ENCODE results near the gene BHMT2.

BHMT2 gene

GRCh38 chr5:79091064-79091463 lies 21.5 kb downstream of the BHMT2 start:
- Histone ChIP-seq H3K27ac (ENCODE audit: low read depth, low read length) (no peak overlapping the region), H3K36me3 (ENCODE audit: insufficient read depth, low read length) (0 out of 2 replicates have a peak, but pooled peaks cover 4% of the 10 kb centered on the region), H3K4me1 (ENCODE audit: control insufficient read depth, insufficient read depth, low read length, unreplicated experiment) (no peaks in the 10 kb centered on the region), H3K27me3 (ENCODE audit: insufficient read depth, low read length) (no peaks in the 10 kb centered on the region), H3K79me2 (ENCODE audit: control insufficient read depth, insufficient read depth, low read length, unreplicated experiment) (no peaks in the 10 kb centered on the region), H2AFZ (ENCODE audit: low read length, unreplicated experiment) (no peak overlapping the region), H3K4me3 (ENCODE audit: low read depth, low read length) (no peak overlapping the region)

- Histone ChIP-seq H3K36me3 (ENCODE audit: insufficient read depth, low read length) (0 out of 2 replicates have a peak, but pooled peaks cover under 1% of the 10 kb centered on the region), H3K79me2 (ENCODE audit: control insufficient read depth, insufficient read depth, low read length, unreplicated experiment) (no peaks in the 10 kb centered on the region), H3K4me1 (ENCODE audit: control insufficient read depth, insufficient read depth, low read length, unreplicated experiment) (no peaks in the 10 kb centered on the region), H3K27ac (ENCODE audit: low read depth, low read length) (no peak overlapping the region), H3K27me3 (ENCODE audit: insufficient read depth, low read length) (no peaks in the 10 kb centered on the region), H3K4me3 (ENCODE audit: low read depth, low read length) (no peak overlapping the region), H2AFZ (ENCODE audit: low read length, unreplicated experiment) (no peak overlapping the region)
These were observed 24.2 kb downstream of the BHMT2 start for GRCh38 chr5:79093762-79094161.

GRCh38 chr5:79105868-79106267 lies 36.3 kb downstream of the BHMT2 start:
- no peaks in the 10 kb centered on the region for H3K36me3 ChIP-seq (ENCODE audit: insufficient read depth, low read length)
- no peak overlapping the region for H3K4me3 ChIP-seq (ENCODE audit: low read depth, low read length)
- H2AFZ ChIP-seq (ENCODE audit: low read length, unreplicated experiment): no peak overlapping the region
- no peaks in the 10 kb centered on the region for H3K79me2 ChIP-seq (ENCODE audit: control insufficient read depth, insufficient read depth, low read length, unreplicated experiment)
- H3K27ac ChIP-seq (ENCODE audit: low read depth, low read length): no peak overlapping the region
- H3K4me1 ChIP-seq (ENCODE audit: control insufficient read depth, insufficient read depth, low read length, unreplicated experiment): peaks cover 7% of the 10 kb centered on the region
- H3K27me3 ChIP-seq (ENCODE audit: insufficient read depth, low read length): peaks cover under 1% of the 10 kb centered on the region; the same call in 1 of the 2 replicates

DNA sequence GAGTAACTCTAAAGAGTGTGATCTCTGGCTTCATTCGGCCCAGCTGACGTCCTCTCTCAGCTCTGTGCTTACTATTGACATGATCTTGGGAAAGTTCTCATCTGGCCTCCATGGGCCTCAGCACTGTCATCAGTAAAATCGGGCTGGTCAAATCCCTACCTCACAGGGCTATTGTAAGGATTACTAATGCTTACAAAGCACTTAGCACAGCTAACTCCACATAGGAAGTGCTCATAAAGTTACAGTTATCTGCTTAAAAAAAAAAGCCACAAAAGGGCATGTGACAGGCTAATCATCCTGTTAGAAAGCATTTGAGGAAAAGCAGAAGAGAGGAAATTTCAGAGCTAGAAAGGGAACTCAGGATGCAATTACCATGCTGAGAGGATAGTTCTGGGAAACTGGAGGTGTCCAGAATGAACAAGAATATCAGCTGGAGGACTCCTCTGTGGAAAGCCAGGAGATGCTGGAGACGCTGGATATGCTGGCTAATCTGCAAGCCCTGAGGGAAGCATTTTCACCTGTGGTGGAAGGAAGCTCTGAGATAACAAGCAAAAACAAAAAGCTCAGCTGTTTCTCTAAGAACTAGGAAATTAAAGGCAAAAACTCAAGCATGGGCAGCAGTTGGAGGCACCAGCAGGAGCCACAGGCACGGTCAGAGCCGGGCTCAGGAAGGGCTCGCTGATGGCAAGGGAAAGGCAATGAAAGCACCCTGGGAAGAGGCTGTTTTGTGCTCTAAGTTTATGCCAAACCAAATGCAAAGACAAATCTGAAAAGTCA lies 37.6 kb downstream of the BHMT2 start:
- peaks cover 14% of the 10 kb centered on the region for H3K27me3 ChIP-seq (ENCODE audit: insufficient read depth, low read length)
- no peaks in the 10 kb centered on the region for H3K36me3 ChIP-seq (ENCODE audit: insufficient read depth, low read length)
- H2AFZ ChIP-seq (ENCODE audit: low read length, unreplicated experiment): no peak overlapping the region
- no peak overlapping the region for H3K27ac ChIP-seq (ENCODE audit: low read depth, low read length)
- no peak overlapping the region for H3K4me3 ChIP-seq (ENCODE audit: low read depth, low read length)
- peaks cover 7% of the 10 kb centered on the region for H3K4me1 ChIP-seq (ENCODE audit: control insufficient read depth, insufficient read depth, low read length, unreplicated experiment)
- no peaks in the 10 kb centered on the region for H3K79me2 ChIP-seq (ENCODE audit: control insufficient read depth, insufficient read depth, low read length, unreplicated experiment)

DNA sequence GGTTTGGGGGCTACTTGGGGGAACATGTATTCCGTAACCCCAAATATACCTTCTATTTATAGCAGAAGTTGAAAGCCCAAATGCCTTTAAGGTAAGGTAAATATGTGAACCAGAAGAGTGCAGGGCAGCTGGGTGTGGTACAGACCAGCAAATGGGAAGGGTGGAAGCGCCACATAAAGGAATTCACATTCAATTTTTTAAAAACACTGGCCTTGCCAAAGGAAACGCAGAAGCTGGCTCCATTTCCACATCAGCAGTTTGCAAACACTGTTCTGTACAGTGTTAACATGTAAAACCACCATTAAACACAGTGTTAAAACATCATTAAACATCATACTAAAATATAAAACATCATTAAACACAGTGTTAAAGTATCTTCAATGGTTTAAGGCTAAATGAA lies 38.5 kb downstream of the BHMT2 start:
- no peak overlapping the region for H3K4me3 ChIP-seq (ENCODE audit: low read depth, low read length)
- H3K27ac ChIP-seq (ENCODE audit: low read depth, low read length): no peak overlapping the region
- no peaks in the 10 kb centered on the region for H3K79me2 ChIP-seq (ENCODE audit: control insufficient read depth, insufficient read depth, low read length, unreplicated experiment)
- peak overlapping the region; percentile 74 for H2AFZ ChIP-seq (ENCODE audit: low read length, unreplicated experiment)
- H3K36me3 ChIP-seq (ENCODE audit: insufficient read depth, low read length): no peaks in the 10 kb centered on the region
- H3K27me3 ChIP-seq (ENCODE audit: insufficient read depth, low read length): peaks cover 22% of the 10 kb centered on the region
- peaks cover 7% of the 10 kb centered on the region for H3K4me1 ChIP-seq (ENCODE audit: control insufficient read depth, insufficient read depth, low read length, unreplicated experiment)

GRCh38 chr5:79108792-79109191 lies 39.2 kb downstream of the BHMT2 start:
- peaks cover 7% of the 10 kb centered on the region for H3K4me1 ChIP-seq (ENCODE audit: control insufficient read depth, insufficient read depth, low read length, unreplicated experiment)
- H3K27me3 ChIP-seq (ENCODE audit: insufficient read depth, low read length): peaks cover 29% of the 10 kb centered on the region
- peak overlapping the region; percentile 74 for H2AFZ ChIP-seq (ENCODE audit: low read length, unreplicated experiment)
- H3K36me3 ChIP-seq (ENCODE audit: insufficient read depth, low read length): no peaks in the 10 kb centered on the region
- H3K27ac ChIP-seq (ENCODE audit: low read depth, low read length): no peak overlapping the region
- no peaks in the 10 kb centered on the region for H3K79me2 ChIP-seq (ENCODE audit: control insufficient read depth, insufficient read depth, low read length, unreplicated experiment)
- H3K4me3 ChIP-seq (ENCODE audit: low read depth, low read length): no peak overlapping the region

- Histone ChIP-seq H2AFZ (ENCODE audit: low read length, unreplicated experiment) (no peak overlapping the region), H3K27me3 (ENCODE audit: insufficient read depth, low read length) (peaks cover 34% of the 10 kb centered on the region), H3K36me3 (ENCODE audit: insufficient read depth, low read length) (no peaks in the 10 kb centered on the region), H3K27ac (ENCODE audit: low read depth, low read length) (no peak overlapping the region), H3K4me3 (ENCODE audit: low read depth, low read length) (no peak overlapping the region), H3K79me2 (ENCODE audit: control insufficient read depth, insufficient read depth, low read length, unreplicated experiment) (no peaks in the 10 kb centered on the region), H3K4me1 (ENCODE audit: control insufficient read depth, insufficient read depth, low read length, unreplicated experiment) (peaks cover 7% of the 10 kb centered on the region)
These were observed 40.2 kb downstream of the BHMT2 start for GRCh38 chr5:79109527-79110492.

DNA sequence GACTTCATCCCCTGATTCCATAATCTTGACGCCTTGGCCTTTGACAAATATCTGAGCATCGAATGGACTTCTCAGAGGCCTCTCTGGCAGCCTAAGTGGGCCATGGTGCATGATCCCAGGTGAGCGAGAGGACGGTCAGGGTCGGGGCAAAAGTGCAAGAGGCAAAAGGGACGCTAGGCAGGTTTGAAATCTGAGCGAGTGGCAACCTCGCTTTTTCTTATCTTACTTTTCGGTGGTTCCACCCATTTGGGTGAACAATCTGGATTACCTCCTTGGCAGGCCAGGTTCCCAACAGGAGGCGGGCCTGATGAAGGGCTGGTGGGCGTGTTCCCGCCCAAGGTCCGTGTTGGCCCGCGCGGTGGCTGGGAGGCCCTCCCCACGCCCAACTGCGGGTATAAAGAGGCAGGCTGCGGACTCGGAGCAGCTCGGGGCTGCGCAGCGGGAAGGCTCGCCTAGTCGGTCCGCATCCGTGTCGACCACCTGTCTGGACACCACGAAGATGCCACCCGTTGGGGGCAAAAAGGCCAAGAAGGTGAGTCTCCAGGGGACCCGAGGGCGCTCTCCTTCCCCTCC lies 41.9 kb downstream of the BHMT2 start, which contains the start of gene BHMT:
TSS of gene BHMT (plus strand) at position 423 of the 573 bp plus-strand sequence. CDS start at position 500, 77 bp downstream.
- no peak within 1 kb of the TSS for H3K27ac ChIP-seq (ENCODE audit: low read depth, low read length)
- H3K27me3 ChIP-seq (ENCODE audit: insufficient read depth, low read length): peaks cover 34% of the 10 kb centered on the region
- H2AFZ ChIP-seq (ENCODE audit: low read length, unreplicated experiment): no peak within 1 kb of the TSS
- no peaks in the 10 kb centered on the region for H3K36me3 ChIP-seq (ENCODE audit: insufficient read depth, low read length)
- H3K79me2 ChIP-seq (ENCODE audit: control insufficient read depth, insufficient read depth, low read length, unreplicated experiment): no peaks in the 10 kb centered on the region
- H3K4me3 ChIP-seq (ENCODE audit: low read depth, low read length): peak within 1 kb of the TSS; percentile 54
- H3K4me1 ChIP-seq (ENCODE audit: control insufficient read depth, insufficient read depth, low read length, unreplicated experiment): peaks cover 7% of the 10 kb centered on the region

- H2AFZ ChIP-seq (ENCODE audit: low read length, unreplicated experiment): no peak overlapping the region
- H3K27me3 ChIP-seq (ENCODE audit: insufficient read depth, low read length): peaks cover 34% of the 10 kb centered on the region
- H3K79me2 ChIP-seq (ENCODE audit: control insufficient read depth, insufficient read depth, low read length, unreplicated experiment): no peaks in the 10 kb centered on the region
- H3K4me1 ChIP-seq (ENCODE audit: control insufficient read depth, insufficient read depth, low read length, unreplicated experiment): peaks cover 7% of the 10 kb centered on the region
- H3K36me3 ChIP-seq (ENCODE audit: insufficient read depth, low read length): no peaks in the 10 kb centered on the region
- H3K4me3 ChIP-seq (ENCODE audit: low read depth, low read length): peak overlapping the region; percentile 54
- H3K27ac ChIP-seq (ENCODE audit: low read depth, low read length): no peak overlapping the region
These were observed 42.6 kb downstream of the BHMT2 start for GRCh38 chr5:79111960-79112702.

DNA sequence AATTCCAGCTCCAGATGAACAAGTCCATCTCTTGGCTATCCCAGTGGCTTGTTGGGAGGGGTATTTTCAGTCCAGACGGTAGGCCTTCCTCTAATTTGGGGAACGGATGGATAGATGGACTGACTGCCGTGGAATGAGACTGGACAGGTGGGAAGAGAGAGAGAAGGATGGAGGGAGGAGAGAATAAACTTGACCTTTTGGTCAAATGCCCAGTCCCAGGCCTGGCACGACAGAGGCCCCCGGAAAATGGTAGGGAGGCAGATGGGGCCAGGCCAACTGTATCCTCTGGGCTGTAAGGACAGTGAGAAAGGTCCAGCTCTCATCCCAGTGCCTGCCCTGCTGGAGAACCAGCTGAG lies 43.1 kb downstream of the BHMT2 start:
- peaks cover 34% of the 10 kb centered on the region for H3K27me3 ChIP-seq (ENCODE audit: insufficient read depth, low read length)

More for the DNA sequence above, 43.1 kb downstream of the BHMT2 start:
- Histone ChIP-seq H3K4me3 (ENCODE audit: low read depth, low read length) (no peak overlapping the region), H3K4me1 (ENCODE audit: control insufficient read depth, insufficient read depth, low read length, unreplicated experiment) (peaks cover 7% of the 10 kb centered on the region), H3K36me3 (ENCODE audit: insufficient read depth, low read length) (no peaks in the 10 kb centered on the region), H3K27ac (ENCODE audit: low read depth, low read length) (no peak overlapping the region), H2AFZ (ENCODE audit: low read length, unreplicated experiment) (no peak overlapping the region), H3K79me2 (ENCODE audit: control insufficient read depth, insufficient read depth, low read length, unreplicated experiment) (no peaks in the 10 kb centered on the region)
